ENCODE results near the gene RBP2. TPM values are rescaled to one million over a fixed set of nuclear protein-coding genes. Genes with fewer than 3 reads are reported as not detected.

Gene RBP2
- total and polyA plus RNA-seq, 10 of the 15 experiments (the other 5 are each of a cell fraction or from before 2014, with no cell fraction given), result not detected

DNA sequence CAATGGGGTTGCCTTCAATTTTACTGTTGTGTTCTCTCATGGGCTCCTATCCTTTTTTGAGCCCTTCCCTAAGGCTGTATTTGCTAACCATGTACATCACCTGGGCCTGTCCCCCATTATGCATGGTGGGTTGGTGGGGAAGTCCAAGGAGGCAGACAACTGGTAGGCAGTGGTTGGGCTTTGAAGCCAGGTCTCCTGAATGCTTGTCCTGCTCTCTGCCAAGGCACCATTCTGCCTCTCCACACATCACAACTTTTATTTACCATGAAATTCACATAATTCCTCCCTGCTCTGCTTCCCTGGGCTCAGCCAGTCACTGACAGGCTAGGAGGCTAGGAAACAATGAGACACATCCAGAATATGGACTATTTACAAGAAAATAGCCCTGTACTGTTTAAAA lies 45.8 kb downstream of the RBP2 start (continued):
- TF ChIP-seq, protein P1, sequence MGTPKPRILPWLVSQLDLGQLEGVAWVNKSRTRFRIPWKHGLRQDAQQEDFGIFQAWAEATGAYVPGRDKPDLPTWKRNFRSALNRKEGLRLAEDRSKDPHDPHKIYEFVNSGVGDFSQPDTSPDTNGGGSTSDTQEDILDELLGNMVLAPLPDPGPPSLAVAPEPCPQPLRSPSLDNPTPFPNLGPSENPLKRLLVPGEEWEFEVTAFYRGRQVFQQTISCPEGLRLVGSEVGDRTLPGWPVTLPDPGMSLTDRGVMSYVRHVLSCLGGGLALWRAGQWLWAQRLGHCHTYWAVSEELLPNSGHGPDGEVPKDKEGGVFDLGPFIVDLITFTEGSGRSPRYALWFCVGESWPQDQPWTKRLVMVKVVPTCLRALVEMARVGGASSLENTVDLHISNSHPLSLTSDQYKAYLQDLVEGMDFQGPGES (IDR thresholded peaks at IDR 0.05), result no peak
- TF ChIP-seq IKZF1 (conservative IDR thresholded peaks at IDR 0.05) (no peak), MTA3 (IDR thresholded peaks at IDR 0.05; ENCODE audit: borderline replicate concordance, low read length) (no peak), SPI1 (IDR thresholded peaks at IDR 0.05; ENCODE audit: borderline replicate concordance, insufficient read depth, low read depth, low read length) (no peak), MYC (IDR thresholded peaks at IDR 0.05; ENCODE audit: insufficient read depth, insufficient read length, insufficient replicate concordance, low read length, severe bottlenecking) (no peak)
- TF ChIP-seq, protein P2, sequence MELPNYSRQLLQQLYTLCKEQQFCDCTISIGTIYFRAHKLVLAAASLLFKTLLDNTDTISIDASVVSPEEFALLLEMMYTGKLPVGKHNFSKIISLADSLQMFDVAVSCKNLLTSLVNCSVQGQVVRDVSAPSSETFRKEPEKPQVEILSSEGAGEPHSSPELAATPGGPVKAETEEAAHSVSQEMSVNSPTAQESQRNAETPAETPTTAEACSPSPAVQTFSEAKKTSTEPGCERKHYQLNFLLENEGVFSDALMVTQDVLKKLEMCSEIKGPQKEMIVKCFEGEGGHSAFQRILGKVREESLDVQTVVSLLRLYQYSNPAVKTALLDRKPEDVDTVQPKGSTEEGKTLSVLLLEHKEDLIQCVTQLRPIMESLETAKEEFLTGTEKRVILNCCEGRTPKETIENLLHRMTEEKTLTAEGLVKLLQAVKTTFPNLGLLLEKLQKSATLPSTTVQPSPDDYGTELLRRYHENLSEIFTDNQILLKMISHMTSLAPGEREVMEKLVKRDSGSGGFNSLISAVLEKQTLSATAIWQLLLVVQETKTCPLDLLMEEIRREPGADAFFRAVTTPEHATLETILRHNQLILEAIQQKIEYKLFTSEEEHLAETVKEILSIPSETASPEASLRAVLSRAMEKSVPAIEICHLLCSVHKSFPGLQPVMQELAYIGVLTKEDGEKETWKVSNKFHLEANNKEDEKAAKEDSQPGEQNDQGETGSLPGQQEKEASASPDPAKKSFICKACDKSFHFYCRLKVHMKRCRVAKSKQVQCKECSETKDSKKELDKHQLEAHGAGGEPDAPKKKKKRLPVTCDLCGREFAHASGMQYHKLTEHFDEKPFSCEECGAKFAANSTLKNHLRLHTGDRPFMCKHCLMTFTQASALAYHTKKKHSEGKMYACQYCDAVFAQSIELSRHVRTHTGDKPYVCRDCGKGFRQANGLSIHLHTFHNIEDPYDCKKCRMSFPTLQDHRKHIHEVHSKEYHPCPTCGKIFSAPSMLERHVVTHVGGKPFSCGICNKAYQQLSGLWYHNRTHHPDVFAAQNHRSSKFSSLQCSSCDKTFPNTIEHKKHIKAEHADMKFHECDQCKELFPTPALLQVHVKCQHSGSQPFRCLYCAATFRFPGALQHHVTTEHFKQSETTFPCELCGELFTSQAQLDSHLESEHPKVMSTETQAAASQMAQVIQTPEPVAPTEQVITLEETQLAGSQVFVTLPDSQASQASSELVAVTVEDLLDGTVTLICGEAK (IDR thresholded peaks at IDR 0.05; ENCODE audit: borderline replicate concordance), result no peak
- TF ChIP-seq, protein P3, sequence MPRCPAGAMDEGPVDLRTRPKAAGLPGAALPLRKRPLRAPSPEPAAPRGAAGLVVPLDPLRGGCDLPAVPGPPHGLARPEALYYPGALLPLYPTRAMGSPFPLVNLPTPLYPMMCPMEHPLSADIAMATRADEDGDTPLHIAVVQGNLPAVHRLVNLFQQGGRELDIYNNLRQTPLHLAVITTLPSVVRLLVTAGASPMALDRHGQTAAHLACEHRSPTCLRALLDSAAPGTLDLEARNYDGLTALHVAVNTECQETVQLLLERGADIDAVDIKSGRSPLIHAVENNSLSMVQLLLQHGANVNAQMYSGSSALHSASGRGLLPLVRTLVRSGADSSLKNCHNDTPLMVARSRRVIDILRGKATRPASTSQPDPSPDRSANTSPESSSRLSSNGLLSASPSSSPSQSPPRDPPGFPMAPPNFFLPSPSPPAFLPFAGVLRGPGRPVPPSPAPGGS (IDR thresholded peaks at IDR 0.05; ENCODE audit: borderline replicate concordance, insufficient read depth, low read depth, low read length, poor library complexity, severe bottlenecking), result no peak
- TF ChIP-seq, protein P4, sequence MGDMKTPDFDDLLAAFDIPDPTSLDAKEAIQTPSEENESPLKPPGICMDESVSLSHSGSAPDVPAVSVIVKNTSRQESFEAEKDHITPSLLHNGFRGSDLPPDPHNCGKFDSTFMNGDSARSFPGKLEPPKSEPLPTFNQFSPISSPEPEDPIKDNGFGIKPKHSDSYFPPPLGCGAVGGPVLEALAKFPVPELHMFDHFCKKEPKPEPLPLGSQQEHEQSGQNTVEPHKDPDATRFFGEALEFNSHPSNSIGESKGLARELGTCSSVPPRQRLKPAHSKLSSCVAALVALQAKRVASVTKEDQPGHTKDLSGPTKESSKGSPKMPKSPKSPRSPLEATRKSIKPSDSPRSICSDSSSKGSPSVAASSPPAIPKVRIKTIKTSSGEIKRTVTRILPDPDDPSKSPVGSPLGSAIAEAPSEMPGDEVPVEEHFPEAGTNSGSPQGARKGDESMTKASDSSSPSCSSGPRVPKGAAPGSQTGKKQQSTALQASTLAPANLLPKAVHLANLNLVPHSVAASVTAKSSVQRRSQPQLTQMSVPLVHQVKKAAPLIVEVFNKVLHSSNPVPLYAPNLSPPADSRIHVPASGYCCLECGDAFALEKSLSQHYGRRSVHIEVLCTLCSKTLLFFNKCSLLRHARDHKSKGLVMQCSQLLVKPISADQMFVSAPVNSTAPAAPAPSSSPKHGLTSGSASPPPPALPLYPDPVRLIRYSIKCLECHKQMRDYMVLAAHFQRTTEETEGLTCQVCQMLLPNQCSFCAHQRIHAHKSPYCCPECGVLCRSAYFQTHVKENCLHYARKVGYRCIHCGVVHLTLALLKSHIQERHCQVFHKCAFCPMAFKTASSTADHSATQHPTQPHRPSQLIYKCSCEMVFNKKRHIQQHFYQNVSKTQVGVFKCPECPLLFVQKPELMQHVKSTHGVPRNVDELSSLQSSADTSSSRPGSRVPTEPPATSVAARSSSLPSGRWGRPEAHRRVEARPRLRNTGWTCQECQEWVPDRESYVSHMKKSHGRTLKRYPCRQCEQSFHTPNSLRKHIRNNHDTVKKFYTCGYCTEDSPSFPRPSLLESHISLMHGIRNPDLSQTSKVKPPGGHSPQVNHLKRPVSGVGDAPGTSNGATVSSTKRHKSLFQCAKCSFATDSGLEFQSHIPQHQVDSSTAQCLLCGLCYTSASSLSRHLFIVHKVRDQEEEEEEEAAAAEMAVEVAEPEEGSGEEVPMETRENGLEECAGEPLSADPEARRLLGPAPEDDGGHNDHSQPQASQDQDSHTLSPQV (IDR thresholded peaks at IDR 0.05), result no peak
- TF ChIP-seq, protein P5, sequence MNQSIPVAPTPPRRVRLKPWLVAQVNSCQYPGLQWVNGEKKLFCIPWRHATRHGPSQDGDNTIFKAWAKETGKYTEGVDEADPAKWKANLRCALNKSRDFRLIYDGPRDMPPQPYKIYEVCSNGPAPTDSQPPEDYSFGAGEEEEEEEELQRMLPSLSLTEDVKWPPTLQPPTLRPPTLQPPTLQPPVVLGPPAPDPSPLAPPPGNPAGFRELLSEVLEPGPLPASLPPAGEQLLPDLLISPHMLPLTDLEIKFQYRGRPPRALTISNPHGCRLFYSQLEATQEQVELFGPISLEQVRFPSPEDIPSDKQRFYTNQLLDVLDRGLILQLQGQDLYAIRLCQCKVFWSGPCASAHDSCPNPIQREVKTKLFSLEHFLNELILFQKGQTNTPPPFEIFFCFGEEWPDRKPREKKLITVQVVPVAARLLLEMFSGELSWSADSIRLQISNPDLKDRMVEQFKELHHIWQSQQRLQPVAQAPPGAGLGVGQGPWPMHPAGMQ (IDR thresholded peaks at IDR 0.05; ENCODE audit: borderline replicate concordance), result no peak
- TF ChIP-seq, protein P6, sequence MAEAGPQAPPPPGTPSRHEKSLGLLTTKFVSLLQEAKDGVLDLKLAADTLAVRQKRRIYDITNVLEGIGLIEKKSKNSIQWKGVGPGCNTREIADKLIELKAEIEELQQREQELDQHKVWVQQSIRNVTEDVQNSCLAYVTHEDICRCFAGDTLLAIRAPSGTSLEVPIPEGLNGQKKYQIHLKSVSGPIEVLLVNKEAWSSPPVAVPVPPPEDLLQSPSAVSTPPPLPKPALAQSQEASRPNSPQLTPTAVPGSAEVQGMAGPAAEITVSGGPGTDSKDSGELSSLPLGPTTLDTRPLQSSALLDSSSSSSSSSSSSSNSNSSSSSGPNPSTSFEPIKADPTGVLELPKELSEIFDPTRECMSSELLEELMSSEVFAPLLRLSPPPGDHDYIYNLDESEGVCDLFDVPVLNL (IDR thresholded peaks at IDR 0.05; ENCODE audit: low read depth, low read length), result no peak

Data from GM12878 (cell line).